GM18873 (cell line): Measurements from ENCODE around the gene HDAC4.

Experiments used
- ATAC-seq: cut with Tn5 transposase; IDR thresholded peaks from one replicate; pipeline ENCODE4 v1.9.1; 2021; ENCODE audit warnings: mild to moderate bottlenecking, moderate library complexity, moderate number of reproducible peaks; ENCODE audit not compliant: unreplicated experiment, low FRiP score

HDAC4 gene

GRCh38 chr2:239370876-239371725, 29.7 kb downstream of the HDAC4 start:
- no peak for ATAC-seq

- no peak for ATAC-seq
Measured at GRCh38 chr2:239370403-239370802, 30.4 kb downstream of the HDAC4 start.

GRCh38 chr2:239369631-239370161, 31.1 kb downstream of the HDAC4 start:
- peak; percentile 70 for ATAC-seq

- ATAC-seq: no peak
Measured at GRCh38 chr2:239368906-239369552, 31.8 kb downstream of the HDAC4 start.

GRCh38 chr2:239368321-239368720, 32.5 kb downstream of the HDAC4 start:
- no peak for ATAC-seq

GRCh38 chr2:239366740-239367139, 34.1 kb downstream of the HDAC4 start:
- no peak for ATAC-seq

GRCh38 chr2:239365782-239366435, 34.9 kb downstream of the HDAC4 start:
- no peak for ATAC-seq

- no peak for ATAC-seq
Measured at GRCh38 chr2:239365071-239365781, 35.6 kb downstream of the HDAC4 start.

- no peak for ATAC-seq
Measured at GRCh38 chr2:239363946-239364637, 36.7 kb downstream of the HDAC4 start.

- no peak for ATAC-seq
Measured at GRCh38 chr2:239362507-239362906, 38.3 kb downstream of the HDAC4 start.

- no peak for ATAC-seq
Measured at GRCh38 chr2:239361311-239361642, 39.5 kb downstream of the HDAC4 start.

GRCh38 chr2:239360421-239361310, 40.2 kb downstream of the HDAC4 start:
- no peak for ATAC-seq

- no peak for ATAC-seq
Measured at GRCh38 chr2:239360008-239360407, 40.8 kb downstream of the HDAC4 start.

GRCh38 chr2:239359196-239359912, 41.5 kb downstream of the HDAC4 start:
- ATAC-seq: no peak

GRCh38 chr2:239358062-239358754, 42.6 kb downstream of the HDAC4 start:
- no peak for ATAC-seq

GRCh38 chr2:239355724-239356123, 45.1 kb downstream of the HDAC4 start:
- no peak for ATAC-seq

GRCh38 chr2:239355139-239355538, 45.7 kb downstream of the HDAC4 start:
- ATAC-seq: no peak

GRCh38 chr2:239354791-239355136, 46.1 kb downstream of the HDAC4 start:
- ATAC-seq: no peak
